Activated T-cell treated with anti-CD3 and anti-CD28 coated beads, Interleukin-2, amount 50 U/mL, for 4 hours (primary cell): ENCODE data around the gene VTI1A. TPM values are rescaled to one million over a fixed set of nuclear protein-coding genes. Genes with fewer than 3 reads are reported as not detected.

Source experiments
- ATAC-seq, 2 donors: fragments of 200-7000 bp; cut with Tn5 transposase; one replicate each; pipeline ENCODE4 v1.10.0; 2021
- DNase-seq: peaks from one replicate; pipeline ENCODE4 v3.0.0-alpha.2; 2020
- H3K27me3 Mint-ChIP-seq: one replicate; pipeline ENCODE4 v1.8.0; 2021; ENCODE audit warnings: low read depth, mixed read lengths
- H3K36me3 Mint-ChIP-seq: one replicate; pipeline ENCODE4 v1.8.0; 2022; ENCODE audit warnings: mixed read lengths; ENCODE audit not compliant: insufficient read depth
- H3K4me1 Mint-ChIP-seq: one replicate; pipeline ENCODE4 v1.8.0; 2021; ENCODE audit warnings: low read depth, mixed read lengths
- H3K4me3 Mint-ChIP-seq: one replicate; pipeline ENCODE4 v1.8.0; 2021; ENCODE audit warnings: mild to moderate bottlenecking, moderate library complexity, mixed read lengths
- H3K9me3 Mint-ChIP-seq: one replicate; pipeline ENCODE4 v1.8.0; 2021; ENCODE audit warnings: mixed read lengths
- total RNA-seq, 3 donors: library from RNA; stranded (reverse); gene quantifications; one replicate each; pipeline ENCODE4 v1.2.1, GENCODE V29; 2021

VTI1A gene
- total RNA-seq, 3 donors from 2014 or later = 39.2 to 43.8 (median 42.9) TPM

DNA sequence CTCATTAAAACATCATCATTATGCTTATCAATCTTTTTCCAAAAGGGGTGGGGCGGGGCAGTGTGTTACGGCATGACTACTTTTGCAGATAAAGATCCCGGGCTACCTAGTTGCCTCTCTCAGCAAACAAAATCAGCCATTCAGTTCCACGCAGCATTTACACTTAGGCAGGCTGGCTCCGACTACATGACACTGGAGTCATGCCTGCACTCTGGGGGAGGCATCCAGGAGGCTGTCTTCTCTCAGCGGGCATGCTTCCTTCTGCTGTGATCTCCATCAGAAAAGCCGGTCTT lies 309.2 kb downstream of the VTI1A start:
- Mint-ChIP-seq H3K9me3 (no peaks in the 10 kb centered on the region), H3K36me3 (peaks cover 16% of the 10 kb centered on the region), H3K4me1 (no peaks in the 10 kb centered on the region), H3K27me3 (no peaks in the 10 kb centered on the region), H3K4me3 (no peak overlapping the region)
- ATAC-seq (no peak), DNase-seq (no peak)

DNA sequence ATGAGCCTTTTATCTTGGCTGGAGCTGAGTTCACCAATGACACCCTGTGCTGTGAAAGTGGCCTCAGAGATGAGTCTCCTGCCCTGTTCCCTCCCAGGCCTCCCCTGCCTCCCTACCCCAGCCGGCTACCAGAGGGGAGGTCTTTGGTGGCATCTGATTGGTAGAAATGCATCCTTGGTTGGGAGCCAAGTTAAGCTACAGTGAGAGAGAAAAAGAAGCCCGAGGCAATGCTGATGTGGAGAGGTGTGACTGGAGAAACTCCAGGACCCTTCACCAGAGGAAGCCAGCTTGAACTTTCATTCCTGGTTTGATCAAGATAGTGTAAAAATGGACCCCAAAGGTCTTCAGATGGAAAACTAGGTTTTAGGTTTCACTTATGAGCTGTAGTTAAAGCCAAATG lies 311.9 kb downstream of the VTI1A start:
- H3K36me3 Mint-ChIP-seq = peaks cover 15% of the 10 kb centered on the region
- DNase-seq (no peak), ATAC-seq (no peak)
- no peaks in the 10 kb centered on the region for H3K9me3 Mint-ChIP-seq
- H3K27me3 Mint-ChIP-seq = no peaks in the 10 kb centered on the region
- no peak overlapping the region for H3K4me3 Mint-ChIP-seq
- H3K4me1 Mint-ChIP-seq = no peaks in the 10 kb centered on the region

DNA sequence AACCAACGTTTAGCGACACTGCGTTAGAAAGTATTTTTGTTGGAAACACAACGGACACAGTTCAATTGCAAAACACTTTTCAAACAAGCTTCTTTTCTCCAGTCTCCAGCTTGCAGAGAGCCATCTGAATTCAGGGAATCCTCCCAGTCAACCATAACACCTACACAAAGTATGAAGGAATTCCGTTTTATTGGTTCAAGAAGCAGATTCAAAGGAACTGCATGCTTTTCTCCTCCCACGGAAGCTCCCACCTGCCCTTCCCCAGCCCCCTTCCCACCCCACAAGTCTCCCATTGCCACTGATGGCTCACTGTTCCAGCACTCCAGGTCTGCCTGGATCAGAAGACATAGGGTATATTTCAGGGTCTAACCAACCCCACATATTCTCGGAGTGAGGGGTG lies 312.5 kb downstream of the VTI1A start:
- Mint-ChIP-seq H3K9me3 (no peaks in the 10 kb centered on the region), H3K4me1 (no peaks in the 10 kb centered on the region), H3K36me3 (peaks cover 9% of the 10 kb centered on the region), H3K4me3 (no peak overlapping the region), H3K27me3 (no peaks in the 10 kb centered on the region)
- no peak for DNase-seq
- no peak for ATAC-seq

DNA sequence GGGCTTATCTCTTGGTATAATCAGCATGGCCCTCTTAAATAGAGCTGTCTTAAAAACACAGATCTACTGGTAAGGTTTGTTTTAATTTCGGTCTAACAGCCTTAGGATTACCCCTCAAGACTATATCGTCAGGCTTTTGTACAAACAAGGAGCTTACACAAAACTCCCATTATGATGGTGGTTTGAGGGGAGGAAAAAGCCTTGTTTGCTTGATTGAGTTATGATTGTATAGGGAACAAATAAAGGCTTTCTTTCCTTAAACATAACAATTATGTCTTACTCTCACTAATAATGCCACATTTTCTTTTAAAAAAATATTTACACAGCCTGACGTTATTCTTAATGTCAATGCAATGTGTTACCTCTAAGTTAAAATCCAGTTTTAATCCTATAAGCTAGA lies 314.2 kb downstream of the VTI1A start:
- DNase-seq = no peak
- Mint-ChIP-seq H3K4me3 (no peak overlapping the region), H3K36me3 (peaks cover 7% of the 10 kb centered on the region), H3K27me3 (no peaks in the 10 kb centered on the region), H3K4me1 (no peaks in the 10 kb centered on the region), H3K9me3 (no peaks in the 10 kb centered on the region)
- no peak for ATAC-seq

DNA sequence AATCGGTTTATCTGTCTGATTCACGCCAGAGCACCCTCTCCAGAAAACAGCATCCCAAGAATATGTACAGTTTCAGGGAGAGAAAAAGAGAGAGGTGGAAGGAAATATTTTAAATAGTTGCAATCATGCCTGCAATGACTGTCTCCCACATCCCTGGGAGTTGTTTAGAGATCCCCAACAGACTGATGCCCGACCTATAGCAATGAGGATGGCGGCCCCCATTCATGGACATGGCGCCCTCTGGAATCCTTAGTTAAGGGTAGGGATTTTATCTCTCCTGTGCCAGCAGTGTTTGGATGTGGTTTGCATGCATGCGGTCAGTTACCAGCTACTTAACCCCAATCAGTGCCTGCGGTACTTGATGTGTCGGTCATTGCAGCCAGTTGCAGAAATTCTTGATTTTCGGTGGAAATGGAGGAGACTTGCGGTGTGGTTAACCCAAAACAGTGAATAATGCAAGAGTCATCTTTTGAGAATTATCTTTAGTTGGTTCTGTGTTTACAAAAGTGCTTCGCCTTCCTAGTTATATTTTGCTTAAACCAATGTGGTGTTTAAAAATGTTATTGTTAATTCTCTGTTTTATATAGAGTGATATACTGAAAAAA lies 317.0 kb downstream of the VTI1A start:
- H3K36me3 Mint-ChIP-seq = peaks cover 4% of the 10 kb centered on the region
- no peaks in the 10 kb centered on the region for H3K9me3 Mint-ChIP-seq
- no peak for ATAC-seq
- H3K27me3 Mint-ChIP-seq = no peaks in the 10 kb centered on the region
- no peak for DNase-seq
- no peaks in the 10 kb centered on the region for H3K4me1 Mint-ChIP-seq
- H3K4me3 Mint-ChIP-seq = no peak overlapping the region

DNA sequence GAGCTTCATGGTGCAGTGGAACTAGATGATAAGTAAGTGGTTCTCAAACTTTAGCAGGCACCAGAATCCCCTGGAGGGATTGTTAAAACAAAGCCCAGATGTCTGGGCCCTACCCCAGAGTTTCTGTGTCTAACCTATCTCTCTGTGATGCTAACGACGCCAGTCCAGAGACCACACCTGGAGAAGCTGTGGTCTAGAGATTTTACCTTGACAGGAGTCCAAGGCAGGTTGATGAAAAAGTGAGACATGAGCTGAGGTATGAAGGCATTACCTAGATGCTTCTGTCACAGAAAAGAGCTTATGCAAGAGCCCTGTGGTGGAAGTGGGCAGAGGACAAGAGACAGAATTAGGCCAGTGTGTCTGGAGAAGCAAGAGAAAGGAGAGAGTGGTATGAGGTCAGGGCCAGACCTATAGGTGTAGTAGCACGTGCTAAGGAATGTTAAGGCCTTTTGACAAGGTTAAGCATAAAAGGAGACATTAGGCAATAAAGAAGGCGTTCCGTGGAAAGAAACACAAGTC lies 318.8 kb downstream of the VTI1A start:
- DNase-seq = no peak
- no peaks in the 10 kb centered on the region for H3K27me3 Mint-ChIP-seq
- no peaks in the 10 kb centered on the region for H3K9me3 Mint-ChIP-seq
- H3K36me3 Mint-ChIP-seq = peaks cover 3% of the 10 kb centered on the region
- no peak for ATAC-seq
- no peak overlapping the region for H3K4me3 Mint-ChIP-seq
- no peaks in the 10 kb centered on the region for H3K4me1 Mint-ChIP-seq

DNA sequence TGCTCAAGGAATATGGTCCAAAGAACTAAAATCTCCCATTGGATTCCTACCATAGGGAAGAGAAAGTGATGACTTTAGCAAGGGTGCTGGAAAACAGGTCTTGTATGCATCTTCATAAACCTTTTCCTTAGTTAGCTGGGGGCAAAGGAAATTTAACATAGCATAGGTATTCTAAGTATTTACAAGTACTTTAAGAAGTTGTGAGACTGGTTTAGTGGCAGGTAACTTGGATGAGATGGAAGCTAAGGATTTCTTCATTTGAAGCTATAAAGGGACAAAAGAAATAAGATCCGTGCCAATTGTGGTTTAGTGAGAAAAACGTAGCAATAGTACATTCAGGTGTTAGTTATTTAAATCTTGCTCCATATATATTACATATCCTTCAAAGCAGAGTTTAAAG lies 319.6 kb downstream of the VTI1A start:
- H3K36me3 Mint-ChIP-seq = peaks cover 5% of the 10 kb centered on the region
- DNase-seq = no peak

DNA sequence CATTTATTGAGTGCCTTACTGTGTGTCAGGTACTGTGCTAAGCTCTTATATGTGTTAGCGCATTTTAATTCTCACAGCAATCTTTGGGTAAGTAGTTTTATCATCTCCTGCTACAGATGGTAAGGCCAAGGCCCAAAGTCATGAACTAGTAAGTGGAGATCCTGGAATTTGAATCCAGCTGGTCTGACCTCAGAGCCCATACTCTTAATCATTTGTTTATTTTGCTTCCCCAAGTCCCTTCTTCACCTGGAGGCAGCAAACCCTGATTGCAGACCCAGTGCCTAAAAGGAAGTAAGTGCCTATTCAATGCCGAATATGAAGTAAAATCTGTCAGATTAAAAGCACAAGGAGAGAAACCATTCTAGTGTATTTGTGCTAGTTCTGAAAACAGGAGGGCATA lies 320.1 kb downstream of the VTI1A start:
- Mint-ChIP-seq H3K36me3 (peaks cover 6% of the 10 kb centered on the region), H3K27me3 (no peaks in the 10 kb centered on the region), H3K4me1 (peaks cover 2% of the 10 kb centered on the region), H3K4me3 (no peak overlapping the region), H3K9me3 (no peaks in the 10 kb centered on the region)
- DNase-seq = no peak
- no peak for ATAC-seq

More for the DNA sequence above, 319.6 kb downstream of the VTI1A start:
- Mint-ChIP-seq H3K9me3 (no peaks in the 10 kb centered on the region), H3K4me3 (no peak overlapping the region), H3K4me1 (peaks cover 2% of the 10 kb centered on the region), H3K27me3 (no peaks in the 10 kb centered on the region)
- ATAC-seq = no peak

DNA sequence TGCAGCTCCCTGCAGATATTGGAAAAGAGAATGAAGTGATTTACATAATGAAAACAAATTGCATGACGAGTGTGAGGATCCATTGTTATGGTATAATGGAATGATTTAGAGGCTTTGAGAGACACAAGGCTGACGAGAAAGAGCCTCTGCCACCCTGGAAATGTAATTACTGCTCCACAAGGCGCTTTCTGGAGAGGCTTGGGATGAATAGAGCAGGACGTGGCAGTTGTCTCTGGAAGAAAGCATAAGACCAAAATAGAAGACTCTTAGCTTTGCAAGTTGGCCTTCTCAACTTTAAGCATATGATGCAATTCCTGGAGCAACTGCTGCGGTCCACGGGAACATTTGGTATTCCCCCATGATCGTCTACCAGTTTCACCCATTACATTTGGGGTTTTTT lies 321.1 kb downstream of the VTI1A start:
- peaks cover 9% of the 10 kb centered on the region for H3K36me3 Mint-ChIP-seq
- DNase-seq (no peak), ATAC-seq (no peak)
- peaks cover 2% of the 10 kb centered on the region for H3K4me1 Mint-ChIP-seq
- no peaks in the 10 kb centered on the region for H3K9me3 Mint-ChIP-seq
- H3K27me3 Mint-ChIP-seq = no peaks in the 10 kb centered on the region
- H3K4me3 Mint-ChIP-seq = no peak overlapping the region

DNA sequence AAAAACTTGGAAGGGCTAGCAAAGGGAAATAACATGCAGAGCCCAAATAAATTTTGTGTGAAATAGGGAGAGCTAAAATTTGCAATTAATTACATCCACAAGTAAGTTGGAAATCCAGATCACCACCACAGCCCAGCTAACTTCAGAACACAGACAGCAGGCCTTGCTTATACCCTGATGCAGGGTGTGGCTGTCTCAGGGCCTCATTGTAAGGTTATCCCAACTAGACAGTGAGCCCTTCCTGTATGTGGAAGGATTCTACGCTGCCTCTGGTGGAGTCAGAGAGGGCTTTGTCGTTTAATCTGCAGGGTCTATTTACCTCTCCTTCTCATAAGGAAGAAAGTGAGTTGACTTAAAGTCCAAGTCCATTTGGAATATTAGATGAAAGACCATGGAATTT lies 322.1 kb downstream of the VTI1A start:
- Mint-ChIP-seq H3K4me3 (no peak overlapping the region), H3K36me3 (peaks cover 17% of the 10 kb centered on the region), H3K27me3 (no peaks in the 10 kb centered on the region), H3K4me1 (peaks cover 2% of the 10 kb centered on the region), H3K9me3 (no peaks in the 10 kb centered on the region)
- no peak for DNase-seq
- ATAC-seq = no peak

DNA sequence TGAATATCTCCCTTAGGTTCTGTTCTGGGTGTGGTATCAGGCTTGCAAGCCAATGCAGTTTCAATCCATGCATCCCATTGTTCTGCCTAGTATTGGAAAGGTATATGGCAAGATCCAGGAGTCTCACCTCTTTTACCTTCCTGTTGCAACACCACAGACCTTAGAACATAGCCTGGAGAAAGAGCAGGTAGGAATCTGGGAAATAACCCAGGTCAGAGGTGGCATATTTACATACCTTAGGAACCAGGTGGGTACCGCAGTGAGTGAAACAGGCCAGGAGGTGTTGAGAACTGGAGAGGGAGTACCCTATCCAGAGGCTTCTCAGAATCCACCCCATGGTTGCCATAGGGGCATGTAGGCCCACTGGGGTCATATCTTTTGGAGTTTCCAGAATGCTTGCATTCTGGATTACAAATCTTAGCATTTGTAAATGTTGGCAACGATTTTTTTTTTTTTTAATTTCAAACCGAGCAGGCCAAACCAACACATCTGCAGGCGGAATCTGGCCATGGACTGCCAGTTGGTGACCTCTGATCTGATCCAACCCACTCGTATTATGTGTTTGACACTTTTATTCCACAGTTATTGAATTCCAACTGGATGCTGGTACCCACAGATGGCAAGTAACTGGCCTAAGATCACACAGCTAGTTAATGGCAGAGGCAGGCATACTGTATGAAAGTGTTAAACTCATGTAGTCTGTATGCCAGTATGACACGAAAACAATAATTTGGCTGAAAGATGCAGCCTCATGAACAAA lies 322.8 kb downstream of the VTI1A start:
- Mint-ChIP-seq H3K36me3 (peaks cover 17% of the 10 kb centered on the region), H3K4me1 (peaks cover 2% of the 10 kb centered on the region), H3K27me3 (no peaks in the 10 kb centered on the region), H3K9me3 (no peaks in the 10 kb centered on the region), H3K4me3 (no peak overlapping the region)
- DNase-seq (no peak), ATAC-seq (no peak)

DNA sequence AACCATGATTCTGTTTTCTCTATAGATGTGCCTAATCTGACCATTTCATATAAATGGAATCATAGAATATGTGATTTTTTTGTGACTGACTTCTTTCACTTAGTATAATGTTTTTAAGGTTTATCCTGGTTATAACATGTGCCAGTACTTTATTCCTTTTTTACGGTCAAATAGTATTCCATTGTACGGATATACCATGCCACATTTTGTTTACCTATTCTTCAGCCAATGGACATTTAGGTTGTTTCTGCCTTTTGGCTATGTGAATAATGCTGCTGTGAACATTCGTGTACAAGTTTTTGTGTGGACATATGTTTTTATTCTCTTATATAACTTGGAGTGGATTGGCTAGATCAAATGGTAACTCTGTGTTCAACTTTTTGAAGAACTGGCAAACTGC lies 324.7 kb downstream of the VTI1A start:
- no peak for DNase-seq
- Mint-ChIP-seq H3K4me3 (no peak overlapping the region), H3K27me3 (no peaks in the 10 kb centered on the region), H3K36me3 (peaks cover 17% of the 10 kb centered on the region), H3K9me3 (no peaks in the 10 kb centered on the region), H3K4me1 (peaks cover 2% of the 10 kb centered on the region)
- ATAC-seq = no peak

DNA sequence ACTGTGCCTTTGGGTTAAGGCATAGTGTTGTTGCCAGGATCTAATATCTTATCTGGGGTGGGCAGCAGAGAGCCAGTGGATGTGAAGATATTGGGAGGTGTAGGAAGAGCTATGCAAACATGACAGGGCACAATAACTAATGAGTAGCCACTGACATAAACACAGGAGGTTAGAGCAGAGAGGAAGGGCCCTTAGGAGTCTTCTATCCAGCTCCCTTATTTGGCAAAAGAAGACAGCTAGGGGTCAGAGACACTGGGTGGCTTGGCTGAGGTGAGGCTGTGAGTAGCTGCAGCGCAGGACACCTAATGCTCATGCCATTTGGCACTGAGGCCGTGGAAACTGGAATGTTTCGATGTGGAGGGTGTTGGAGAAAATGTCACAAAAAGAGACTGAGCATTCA lies 326.8 kb downstream of the VTI1A start:
- no peak overlapping the region for H3K4me3 Mint-ChIP-seq
- no peaks in the 10 kb centered on the region for H3K9me3 Mint-ChIP-seq
- peaks cover 2% of the 10 kb centered on the region for H3K4me1 Mint-ChIP-seq
- DNase-seq (no peak), ATAC-seq (no peak)
- no peaks in the 10 kb centered on the region for H3K27me3 Mint-ChIP-seq
- H3K36me3 Mint-ChIP-seq = peaks cover 14% of the 10 kb centered on the region

DNA sequence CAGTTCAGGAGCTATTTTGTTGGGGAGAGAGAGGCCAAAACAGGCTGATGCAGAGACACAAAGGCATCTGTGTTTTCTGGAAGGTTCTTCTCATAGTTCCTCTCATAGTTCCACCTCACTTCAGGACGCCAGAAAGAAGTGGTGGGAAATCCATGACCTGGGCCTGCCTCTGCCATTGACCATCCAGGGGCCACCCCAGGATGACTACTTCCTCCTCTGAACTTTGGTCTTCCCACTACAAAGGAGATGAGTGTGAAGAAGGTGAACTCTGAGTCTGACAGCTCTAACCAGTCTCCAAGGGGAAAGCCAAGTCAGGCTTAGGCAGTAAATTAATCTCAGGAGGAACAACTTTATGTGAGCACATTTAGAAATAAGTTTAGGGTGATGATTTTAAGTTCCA lies 327.2 kb downstream of the VTI1A start:
- Mint-ChIP-seq H3K4me3 (no peak overlapping the region), H3K9me3 (no peaks in the 10 kb centered on the region), H3K4me1 (peaks cover 2% of the 10 kb centered on the region), H3K27me3 (no peaks in the 10 kb centered on the region), H3K36me3 (peaks cover 14% of the 10 kb centered on the region)
- ATAC-seq (no peak), DNase-seq (no peak)

DNA sequence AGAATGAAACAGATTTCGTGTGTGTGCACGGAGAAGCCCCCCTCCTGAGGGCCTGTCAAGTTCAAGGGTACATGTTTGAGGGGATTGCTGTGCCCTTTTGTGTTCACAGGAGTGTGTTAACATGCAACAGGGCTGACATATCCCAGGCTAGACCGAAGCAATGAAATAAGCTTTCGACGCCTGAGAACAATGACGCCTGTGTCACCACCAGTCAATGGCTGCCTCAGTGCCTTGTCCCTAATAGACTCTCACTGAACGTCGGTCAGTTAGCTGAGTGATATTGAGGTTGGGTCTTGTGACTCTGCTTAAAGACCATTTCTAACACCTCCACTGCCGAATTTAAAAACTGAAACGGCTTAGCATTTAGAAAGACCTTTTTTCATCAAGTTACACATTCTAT lies 327.8 kb downstream of the VTI1A start:
- no peak overlapping the region for H3K4me3 Mint-ChIP-seq
- H3K27me3 Mint-ChIP-seq = no peaks in the 10 kb centered on the region
- no peak for DNase-seq
- ATAC-seq = no peak
- H3K9me3 Mint-ChIP-seq = no peaks in the 10 kb centered on the region
- H3K36me3 Mint-ChIP-seq = peaks cover 17% of the 10 kb centered on the region
- H3K4me1 Mint-ChIP-seq = peaks cover 2% of the 10 kb centered on the region
